Measurements from ENCODE around the gene MEX3D.

The MEX3D gene

GRCh38 chr19:1505991-1506881 is 61.9 kb downstream of the MEX3D start:
- no peak overlapping the region for H3K4me3 ChIP-seq (ENCODE audit: low read depth, low read length)

GRCh38 chr19:1505012-1505411 is 63.1 kb downstream of the MEX3D start:
- no peak overlapping the region for H3K4me3 ChIP-seq (ENCODE audit: low read depth, low read length)

Measured in iPS-11a (cell line).